GM12878 (cell line): ENCODE measurements around the gene ERMN. TPM values are rescaled to one million over a fixed set of nuclear protein-coding genes. Genes with fewer than 3 reads are reported as not detected.

Experiments
- CBX5 ChIP-seq: sonication (generic); IDR thresholded peaks from 2 replicates; pipeline ENCODE4 v1.6.1; 2016; ENCODE audit warnings: low read depth, moderate library complexity, mild to moderate bottlenecking, inconsistent platforms
- FOS ChIP-seq: IDR thresholded peaks from 3 replicates; pipeline ENCODE4 v1.6.1; 2011; ENCODE audit warnings: borderline replicate concordance; ENCODE audit not compliant: insufficient read length; ENCODE audit errors: extremely low read depth
- HDAC6 ChIP-seq: fragments of 200-600 bp; sonication (generic); IDR thresholded peaks from one replicate; pipeline ENCODE4 v1.8.0; 2017; ENCODE audit warnings: antibody characterized with exemption; ENCODE audit not compliant: unreplicated experiment
- KAT2A ChIP-seq: conservative IDR thresholded peaks from 2 replicates; pipeline ENCODE4 v1.6.1; 2011; ENCODE audit warnings: low read depth, low read length; ENCODE audit not compliant: control insufficient read depth
- MXI1 ChIP-seq: fragments of 150-350 bp; IDR thresholded peaks from 2 replicates; pipeline ENCODE4 v1.6.1; 2011; ENCODE audit warnings: low read depth, mild to moderate bottlenecking, inconsistent platforms, low read length, improper control_type of control experiment
- MYC ChIP-seq: IDR thresholded peaks from 2 replicates; pipeline ENCODE4 v1.6.1; 2011; ENCODE audit warnings: mild to moderate bottlenecking, low read length, moderate library complexity, inconsistent platforms; ENCODE audit not compliant: insufficient read depth, insufficient replicate concordance, insufficient read length, severe bottlenecking
- NFIC ChIP-seq: IDR thresholded peaks from 2 replicates; pipeline ENCODE4 v1.6.1; 2012; ENCODE audit warnings: low read depth, mild to moderate bottlenecking, inconsistent platforms, low read length, moderate library complexity
- NFXL1 ChIP-seq: fragments of 450-650 bp; IDR thresholded peaks from 2 replicates; pipeline ENCODE4 v1.6.1; 2017; ENCODE audit warnings: antibody characterized with exemption, mild to moderate bottlenecking, borderline replicate concordance
- PAX5 ChIP-seq: IDR thresholded peaks from 2 replicates; pipeline ENCODE4 v1.6.1; 2011; ENCODE audit warnings: low read depth, low read length, borderline replicate concordance
- POLR2AphosphoS2 ChIP-seq: IDR thresholded peaks from 2 replicates; pipeline ENCODE4 v1.6.1; 2011; ENCODE audit warnings: low read depth, mild to moderate bottlenecking, low read length, improper control_type of control experiment, moderate library complexity
- POLR2AphosphoS5 ChIP-seq: IDR thresholded peaks from 2 replicates; pipeline ENCODE4 v1.6.1; 2011; ENCODE audit warnings: mild to moderate bottlenecking, low read length, inconsistent platforms
- RB1 ChIP-seq: fragments of 450-650 bp; formaldehyde crosslinking; IDR thresholded peaks from 2 replicates; pipeline ENCODE4 v1.6.1; 2017; ENCODE audit warnings: mild to moderate bottlenecking, borderline replicate concordance
- RELA ChIP-seq: fragments of 450-650 bp; IDR thresholded peaks from 2 replicates; pipeline ENCODE4 v1.8.0; 2014; ENCODE audit warnings: borderline replicate concordance; ENCODE audit not compliant: partially characterized antibody
- SREBF2 ChIP-seq: IDR thresholded peaks from 2 replicates; pipeline ENCODE4 v1.6.1; 2012; ENCODE audit warnings: mild to moderate bottlenecking, low read length
- STAT3 ChIP-seq: IDR thresholded peaks from 2 replicates; pipeline ENCODE4 v1.6.1; 2011; ENCODE audit warnings: low read depth, low read length, improper control_type of control experiment
- SUPT20H ChIP-seq: IDR thresholded peaks from 2 replicates; pipeline ENCODE4 v1.6.1; 2011; ENCODE audit warnings: low read depth, mild to moderate bottlenecking, low read length, moderate library complexity, borderline replicate concordance; ENCODE audit not compliant: control insufficient read depth
- YBX1 ChIP-seq: fragments of 450-650 bp; IDR thresholded peaks from 2 replicates; pipeline ENCODE4 v1.6.1; 2016; ENCODE audit warnings: antibody characterized with exemption
- ZBED1 ChIP-seq: IDR thresholded peaks from 2 replicates; pipeline ENCODE4 v1.6.1; 2016; ENCODE audit warnings: borderline replicate concordance
- ZNF622 ChIP-seq: fragments of 450-650 bp; IDR thresholded peaks from 2 replicates; pipeline ENCODE4 v1.6.1; 2017; ENCODE audit warnings: mild to moderate bottlenecking, inconsistent platforms
- polyA plus RNA-seq, 11 experiments: library from polyadenylated mRNA; depleted of rRNA in 4 of 11; unstranded in 6 of 11; stranded (reverse) in 5 of 11; fragments of >200 nt; fragmentation: Nextera tagmentation in 4 of 11; fragmentation: Illumina TruSeq in 1 of 11; extraction: Ambion mirVana in 4 of 11; extraction: Trizol in 1 of 11; gene quantifications; 1 replicate in 1 of 11; 2 replicates in 10 of 11; pipeline versions ENCODE4 v1.2.1 to v1.2.3, GENCODE V29; 2011 to 2016; ENCODE audit warnings: inconsistent platforms in 2 of 11, missing spikeins in 2 of 11, low read depth in 1 of 11
- total RNA-seq, 4 experiments: library from RNA; depleted of rRNA in 3 of 4; stranded (reverse); fragments of >200 nt in 3 of 4; fragmentation: Illumina TruSeq in 1 of 4; extraction: Trizol in 1 of 4; gene quantifications; 2 replicates each; pipeline versions ENCODE4 v1.2.1 to v1.2.3, GENCODE V29; 2013 to 2021
- TF ChIP-seq, protein P1 (sequence below): fragments of 450-650 bp; formaldehyde crosslinking; IDR thresholded peaks from 2 replicates; pipeline ENCODE4 v1.4.0; 2022; ENCODE audit warnings: mild to moderate bottlenecking, moderate library complexity
- TF ChIP-seq, protein P2 (sequence below): IDR thresholded peaks from 2 replicates; pipeline ENCODE4 v1.6.1; 2011; ENCODE audit warnings: borderline replicate concordance, low read depth, mild to moderate bottlenecking, moderate library complexity, low read length; ENCODE audit not compliant: insufficient read depth, poor library complexity, severe bottlenecking
- TF ChIP-seq, protein P3 (sequence below): IDR thresholded peaks from 2 replicates; pipeline ENCODE4 v1.6.1; 2011; ENCODE audit warnings: low read depth, low read length, improper control_type of control experiment, borderline replicate concordance

ERMN gene
- total and polyA plus RNA-seq, 10 of the 15 experiments (the other 5 are each of a cell fraction or from before 2014, with no cell fraction given), result 0.26 to 5.3 (median 1.5) TPM

GRCh38 chr2:157318884-157319283, 6.7 kb downstream of the ERMN start (continued):
- no peak for TF ChIP-seq FOS
- no peak for TF ChIP-seq ZBED1
- TF ChIP-seq RB1, result no peak
- TF ChIP-seq, protein P1, sequence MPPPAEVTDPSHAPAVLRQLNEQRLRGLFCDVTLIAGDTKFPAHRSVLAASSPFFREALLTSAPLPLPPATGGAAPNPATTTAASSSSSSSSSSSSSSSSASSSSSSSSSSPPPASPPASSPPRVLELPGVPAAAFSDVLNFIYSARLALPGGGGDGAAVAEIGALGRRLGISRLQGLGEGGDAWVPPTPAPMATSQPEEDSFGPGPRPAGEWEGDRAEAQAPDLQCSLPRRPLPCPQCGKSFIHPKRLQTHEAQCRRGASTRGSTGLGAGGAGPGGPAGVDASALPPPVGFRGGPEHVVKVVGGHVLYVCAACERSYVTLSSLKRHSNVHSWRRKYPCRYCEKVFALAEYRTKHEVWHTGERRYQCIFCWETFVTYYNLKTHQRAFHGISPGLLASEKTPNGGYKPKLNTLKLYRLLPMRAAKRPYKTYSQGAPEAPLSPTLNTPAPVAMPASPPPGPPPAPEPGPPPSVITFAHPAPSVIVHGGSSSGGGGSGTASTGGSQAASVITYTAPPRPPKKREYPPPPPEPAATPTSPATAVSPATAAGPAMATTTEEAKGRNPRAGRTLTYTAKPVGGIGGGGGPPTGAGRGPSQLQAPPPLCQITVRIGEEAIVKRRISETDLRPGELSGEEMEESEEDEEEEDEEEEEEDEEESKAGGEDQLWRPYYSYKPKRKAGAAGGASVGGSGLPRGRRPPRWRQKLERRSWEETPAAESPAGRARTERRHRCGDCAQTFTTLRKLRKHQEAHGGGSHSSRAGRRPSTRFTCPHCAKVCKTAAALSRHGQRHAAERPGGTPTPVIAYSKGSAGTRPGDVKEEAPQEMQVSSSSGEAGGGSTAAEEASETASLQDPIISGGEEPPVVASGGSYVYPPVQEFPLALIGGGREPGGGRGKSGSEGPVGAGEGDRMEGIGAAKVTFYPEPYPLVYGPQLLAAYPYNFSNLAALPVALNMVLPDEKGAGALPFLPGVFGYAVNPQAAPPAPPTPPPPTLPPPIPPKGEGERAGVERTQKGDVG (CRISPR knock-in tag), result no peak
- no peak for TF ChIP-seq POLR2AphosphoS2
- no peak for TF ChIP-seq MYC
- TF ChIP-seq, protein P2, sequence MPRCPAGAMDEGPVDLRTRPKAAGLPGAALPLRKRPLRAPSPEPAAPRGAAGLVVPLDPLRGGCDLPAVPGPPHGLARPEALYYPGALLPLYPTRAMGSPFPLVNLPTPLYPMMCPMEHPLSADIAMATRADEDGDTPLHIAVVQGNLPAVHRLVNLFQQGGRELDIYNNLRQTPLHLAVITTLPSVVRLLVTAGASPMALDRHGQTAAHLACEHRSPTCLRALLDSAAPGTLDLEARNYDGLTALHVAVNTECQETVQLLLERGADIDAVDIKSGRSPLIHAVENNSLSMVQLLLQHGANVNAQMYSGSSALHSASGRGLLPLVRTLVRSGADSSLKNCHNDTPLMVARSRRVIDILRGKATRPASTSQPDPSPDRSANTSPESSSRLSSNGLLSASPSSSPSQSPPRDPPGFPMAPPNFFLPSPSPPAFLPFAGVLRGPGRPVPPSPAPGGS, result no peak
- no peak for TF ChIP-seq CBX5
- no peak for TF ChIP-seq KAT2A
- no peak for TF ChIP-seq YBX1
- no peak for TF ChIP-seq NFXL1
- TF ChIP-seq RELA, result no peak
- no peak for TF ChIP-seq HDAC6
- TF ChIP-seq ZNF622, result no peak
- TF ChIP-seq STAT3, result no peak
- TF ChIP-seq, protein P3, sequence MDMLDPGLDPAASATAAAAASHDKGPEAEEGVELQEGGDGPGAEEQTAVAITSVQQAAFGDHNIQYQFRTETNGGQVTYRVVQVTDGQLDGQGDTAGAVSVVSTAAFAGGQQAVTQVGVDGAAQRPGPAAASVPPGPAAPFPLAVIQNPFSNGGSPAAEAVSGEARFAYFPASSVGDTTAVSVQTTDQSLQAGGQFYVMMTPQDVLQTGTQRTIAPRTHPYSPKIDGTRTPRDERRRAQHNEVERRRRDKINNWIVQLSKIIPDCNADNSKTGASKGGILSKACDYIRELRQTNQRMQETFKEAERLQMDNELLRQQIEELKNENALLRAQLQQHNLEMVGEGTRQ, result no peak
- no peak for TF ChIP-seq SUPT20H
- TF ChIP-seq SREBF2, result no peak
- TF ChIP-seq POLR2AphosphoS5, result no peak
- TF ChIP-seq NFIC, result no peak; the same call in 1 of the 2 replicates
- no peak for TF ChIP-seq MXI1
- TF ChIP-seq PAX5, result no peak
